DMS 273 treated with DMSO at 0.1 percent for 48 hours (cell line): ENCODE results near the gene ABHD16A.

Experiments used
- DNase-seq: peaks from one replicate; lab custom pipeline; 2025; lab: John Stamatoyannopoulos, UW

Gene ABHD16A

DNA sequence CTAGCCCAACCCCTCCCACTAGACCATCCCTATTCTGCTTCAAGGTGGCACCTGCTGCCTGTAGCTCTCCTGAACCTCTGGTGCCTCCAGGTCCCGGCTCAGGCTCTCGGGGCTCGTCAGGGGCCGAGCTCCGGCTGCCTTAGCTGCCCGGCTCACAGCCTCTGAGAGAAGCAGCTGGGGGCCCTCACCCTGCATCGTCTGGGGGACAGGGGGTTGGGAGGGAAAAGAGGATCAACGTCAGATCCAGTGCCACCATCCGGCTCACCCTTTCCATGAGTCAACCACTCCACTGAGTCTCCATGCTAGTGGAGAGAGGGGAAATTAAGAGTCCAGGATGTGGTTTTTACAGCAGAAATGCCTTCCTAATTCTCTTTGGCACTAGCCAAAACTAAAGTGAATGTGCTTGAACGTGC is 63.7 kb downstream of the ABHD16A start:
- DNase-seq, result no peak

DNA sequence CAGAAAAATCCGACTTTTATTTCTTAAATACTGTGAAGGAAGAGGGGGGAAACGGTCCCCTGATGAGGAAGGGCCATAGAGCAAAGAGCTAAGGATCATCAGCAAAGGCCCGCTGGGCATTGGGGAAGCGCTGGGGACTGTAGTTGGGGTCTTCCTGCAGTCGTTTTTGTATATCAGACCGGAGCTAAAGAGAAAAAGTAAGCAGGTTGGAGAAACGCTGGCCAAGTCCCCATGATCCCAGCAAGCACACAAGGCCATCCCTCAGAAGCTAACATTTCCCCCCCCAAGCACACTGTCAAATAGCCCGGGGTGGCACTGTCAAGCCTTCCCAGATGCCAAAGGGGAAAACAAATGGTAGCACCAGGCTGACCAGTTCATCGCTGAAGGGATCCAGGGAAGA is 64.1 kb downstream of the ABHD16A start:
- DNase-seq, result no peak
